Esophagus (tissue), 2 donors: ENCODE measurements around the gene SLC5A10. TPM values are rescaled to one million over a fixed set of nuclear protein-coding genes. Genes with fewer than 3 reads are reported as not detected.

Experiments used
- H3K27ac ChIP-seq, 2 donors: one replicate each; pipeline ENCODE4 v1.5.1; 2013; ENCODE audit warnings: low read depth in 2 of 2, mild to moderate bottlenecking in 2 of 2, inconsistent platforms in 1 of 2, low read length in 1 of 2, moderate library complexity in 1 of 2
- H3K27me3 ChIP-seq, 2 donors: one replicate each; pipeline ENCODE4 v1.6.1; 2013; ENCODE audit warnings: low read length in 2 of 2, control low read depth in 1 of 2, mild to moderate bottlenecking in 1 of 2; ENCODE audit not compliant: insufficient read depth in 2 of 2, control insufficient read depth in 1 of 2
- H3K36me3 ChIP-seq, 2 donors: one replicate each; pipeline ENCODE4 v1.6.1; 2013; ENCODE audit warnings: low read length in 1 of 2; ENCODE audit not compliant: control insufficient read depth in 2 of 2, insufficient read depth in 2 of 2
- H3K4me1 ChIP-seq, 2 donors: one replicate each; pipeline ENCODE4 v1.6.1; 2013; ENCODE audit warnings: low read length in 1 of 2; ENCODE audit not compliant: control insufficient read depth in 2 of 2, insufficient read depth in 2 of 2
- H3K4me3 ChIP-seq, 2 donors: one replicate each; pipeline ENCODE4 v1.5.1; 2013; ENCODE audit warnings: low read length in 2 of 2, mild to moderate bottlenecking in 2 of 2, low read depth in 1 of 2, moderate library complexity in 1 of 2
- H3K9me3 ChIP-seq, 2 donors: one replicate each; pipeline ENCODE4 v1.6.1; 2013; ENCODE audit warnings: mild to moderate bottlenecking in 2 of 2, low read depth in 1 of 2, low read length in 1 of 2, moderate library complexity in 1 of 2; ENCODE audit not compliant: control insufficient read depth in 2 of 2, insufficient read depth in 1 of 2
- whole genome bisulfite sequencing, 2 donors: extraction: QIAGEN DNeasy Blood & Tissue Kit; methylation state at CpG; one replicate each; pipeline ENCODE4 v1.1.7; 2013; 5-methylcytosine and 5-hydroxymethylcytosine counted together
- polyA plus RNA-seq, 2 donors: library from polyadenylated mRNA; stranded (reverse); fragments of 200-250 nt; gene quantifications; one replicate each; pipeline ENCODE4 v1.2.3, GENCODE V29; 2013
- donor health status: healthy with polysubstance abuse.
- donor health status: Bipolar disorder and iron deficiency.

Gene SLC5A10
- polyA plus RNA-seq, 2 donors, result 0.36 to 0.49 TPM

- peak within 1 kb of the TSS; percentile 93 to 98 for H3K27ac ChIP-seq
- 4 to 7% methylated on average over 59 to 67 of the region's 67 CpGs for WGBS, 2 donors
Measured at GRCh38 chr17:19004421-19005136, 52.6 kb downstream of the SLC5A10 start, which contains the start of gene FAM83G. FAM83G (minus strand) TSS chr17:19004764; CDS start chr17:19004041, 723 bp downstream.

GRCh38 chr17:19005137-19005773, 53.3 kb downstream of the SLC5A10 start:
- Histone ChIP-seq H3K4me3 (peak overlapping the region; percentile 58 to 66), H3K4me1 (peaks cover 0 to 21% of the 10 kb centered on the region in 2 donors), H3K36me3 (peaks cover 7% of the 10 kb centered on the region in 2 donors), H3K27ac (peak overlapping the region; percentile 74 to 88), H3K27me3 (no peaks in the 10 kb centered on the region), H3K9me3 (no peaks in the 10 kb centered on the region)
- 64 to 81% methylated on average over 13 of the region's 13 CpGs for WGBS, 2 donors

More at GRCh38 chr17:19004421-19005136, 52.6 kb downstream of the SLC5A10 start, which contains the start of gene FAM83G:
- no peaks in the 10 kb centered on the region for H3K27me3 ChIP-seq
- peaks cover 7% of the 10 kb centered on the region in 2 donors for H3K36me3 ChIP-seq
- peaks cover 0 to 27% of the 10 kb centered on the region in 2 donors for H3K4me1 ChIP-seq
- H3K9me3 ChIP-seq, result no peaks in the 10 kb centered on the region
- H3K4me3 ChIP-seq, result peak within 1 kb of the TSS; percentile 66 to 75

GRCh38 chr17:19005789-19006430, 53.9 kb downstream of the SLC5A10 start:
- Histone ChIP-seq H3K4me3 (no peak overlapping the region), H3K36me3 (peaks cover 5% of the 10 kb centered on the region in 2 donors), H3K4me1 (peaks cover 0 to 16% of the 10 kb centered on the region in 2 donors), H3K27me3 (no peaks in the 10 kb centered on the region), H3K27ac (peak overlapping the region in 1 of 2 donors; percentile 0), H3K9me3 (no peaks in the 10 kb centered on the region)
- 82 to 86% methylated on average over 4 of the region's 4 CpGs for WGBS, 2 donors

GRCh38 chr17:19006698-19007097, 54.7 kb downstream of the SLC5A10 start:
- H3K4me3 ChIP-seq, result no peak overlapping the region
- H3K27me3 ChIP-seq, result no peaks in the 10 kb centered on the region
- peaks cover 0 to 16% of the 10 kb centered on the region in 2 donors for H3K4me1 ChIP-seq
- H3K9me3 ChIP-seq, result no peaks in the 10 kb centered on the region
- no peak overlapping the region for H3K27ac ChIP-seq
- H3K36me3 ChIP-seq, result peaks cover 0 to 2% of the 10 kb centered on the region in 2 donors

- no peaks in the 10 kb centered on the region for H3K36me3 ChIP-seq
- H3K27ac ChIP-seq, result no peak overlapping the region
- no peaks in the 10 kb centered on the region for H3K9me3 ChIP-seq
- no peak overlapping the region for H3K4me3 ChIP-seq
- 94 to 95% methylated on average over 12 of the region's 12 CpGs for WGBS, 2 donors
- no peaks in the 10 kb centered on the region for H3K27me3 ChIP-seq
- H3K4me1 ChIP-seq, result peaks cover 0 to 22% of the 10 kb centered on the region in 2 donors
Measured at GRCh38 chr17:19009970-19010369, 58.0 kb downstream of the SLC5A10 start.

GRCh38 chr17:19010729-19011505, 59.0 kb downstream of the SLC5A10 start:
- H3K36me3 ChIP-seq, result no peaks in the 10 kb centered on the region
- H3K9me3 ChIP-seq, result no peaks in the 10 kb centered on the region
- H3K4me3 ChIP-seq, result no peak overlapping the region
- peaks cover 0 to 24% of the 10 kb centered on the region in 2 donors for H3K4me1 ChIP-seq
- 51 to 52% methylated on average over 11 of the region's 11 CpGs for WGBS, 2 donors
- H3K27ac ChIP-seq, result peak overlapping the region; percentile 70 to 84
- no peaks in the 10 kb centered on the region for H3K27me3 ChIP-seq

GRCh38 chr17:19011581-19011980, 59.6 kb downstream of the SLC5A10 start:
- no peaks in the 10 kb centered on the region for H3K9me3 ChIP-seq
- peaks cover 0 to 28% of the 10 kb centered on the region in 2 donors for H3K4me1 ChIP-seq
- H3K27me3 ChIP-seq, result no peaks in the 10 kb centered on the region
- H3K27ac ChIP-seq, result peak overlapping the region; percentile 43 to 84
- 74 to 77% methylated on average over 6 of the region's 6 CpGs for WGBS, 2 donors
- H3K4me3 ChIP-seq, result no peak overlapping the region
- no peaks in the 10 kb centered on the region for H3K36me3 ChIP-seq

- Histone ChIP-seq H3K27ac (no peak overlapping the region), H3K9me3 (no peaks in the 10 kb centered on the region), H3K36me3 (no peaks in the 10 kb centered on the region), H3K27me3 (no peaks in the 10 kb centered on the region), H3K4me1 (peaks cover 0 to 32% of the 10 kb centered on the region in 2 donors), H3K4me3 (no peak overlapping the region)
- 93 to 94% methylated on average over 22 of the region's 22 CpGs for WGBS, 2 donors
Measured at GRCh38 chr17:19012171-19013080, 60.5 kb downstream of the SLC5A10 start.
